Heart left ventricle (tissue), 13 donors: Measurements from ENCODE around the gene COMMD7.
A peak's percentile ranks its signal among the peaks of the same experiment; 100 is the strongest.

Experiments used
- CTCF ChIP-seq, 12 donors: fragments of 200-600 bp; sonication (generic) in 4 of 12; IDR thresholded peaks; one replicate each; pipeline versions ENCODE4 v1.5.0 to v1.8.0; 2018 to 2022; ENCODE audit warnings: antibody characterized with exemption in 12 of 12, mild to moderate bottlenecking in 5 of 12
- POLR2A ChIP-seq, 2 donors: fragments of 450-650 bp; IDR thresholded peaks; one replicate each; pipeline ENCODE4 v1.6.1; 2017; ENCODE audit warnings: antibody characterized with exemption in 2 of 2, mild to moderate bottlenecking in 2 of 2, moderate library complexity in 2 of 2
- donor health status: ischemic (EF 13 %, LVEDD 7.1; RV severe dilation, severe dysfunction).
- donor health status: DM: no; HTN: yes; CAD: no.
- donor health status: DM: no; HTN: no; CAD: no.
- donor health status: ischemic (EF 25% LVEDD 6.9; RV normal size, moderate dysfunction).
- donor health status: ischemic (EF 25% LVEDD 5.7; RV mildly dilated, moderate dysfunction).
- donor health status: ischemic (EF 35%, LVEDD 5.7; RV mildly dilated, moderate dysfunction).
- donor health status: nonischemic (EF 11% LVEDD 7.7; RV severe dilation, severe dysfunction).
- donor health status: DM: yes; HTN: yes; CAD: no.
- donor health status: PGD.
- donor health status: ischemic (EF 29% LVEDD 5.4; RV normal size, mild dysfunction).
- donor health status: nonischemic (EF 23%, LVEDD 6.1; RV moderate dilation, normal function).

GRCh38 chr20:32674362-32674789 lies 68.9 kb downstream of the COMMD7 start:
- TF ChIP-seq POLR2A (IDR thresholded peaks at IDR 0.05) (no peak), CTCF (IDR thresholded peaks at IDR 0.05) (peak; percentile 53 to 75 (median 63))
